ENCODE measurements around the gene LCMT2.
A peak's percentile ranks its signal among the peaks of the same experiment; 100 is the strongest.

LCMT2 gene, protein sequence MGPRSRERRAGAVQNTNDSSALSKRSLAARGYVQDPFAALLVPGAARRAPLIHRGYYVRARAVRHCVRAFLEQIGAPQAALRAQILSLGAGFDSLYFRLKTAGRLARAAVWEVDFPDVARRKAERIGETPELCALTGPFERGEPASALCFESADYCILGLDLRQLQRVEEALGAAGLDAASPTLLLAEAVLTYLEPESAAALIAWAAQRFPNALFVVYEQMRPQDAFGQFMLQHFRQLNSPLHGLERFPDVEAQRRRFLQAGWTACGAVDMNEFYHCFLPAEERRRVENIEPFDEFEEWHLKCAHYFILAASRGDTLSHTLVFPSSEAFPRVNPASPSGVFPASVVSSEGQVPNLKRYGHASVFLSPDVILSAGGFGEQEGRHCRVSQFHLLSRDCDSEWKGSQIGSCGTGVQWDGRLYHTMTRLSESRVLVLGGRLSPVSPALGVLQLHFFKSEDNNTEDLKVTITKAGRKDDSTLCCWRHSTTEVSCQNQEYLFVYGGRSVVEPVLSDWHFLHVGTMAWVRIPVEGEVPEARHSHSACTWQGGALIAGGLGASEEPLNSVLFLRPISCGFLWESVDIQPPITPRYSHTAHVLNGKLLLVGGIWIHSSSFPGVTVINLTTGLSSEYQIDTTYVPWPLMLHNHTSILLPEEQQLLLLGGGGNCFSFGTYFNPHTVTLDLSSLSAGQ

GRCh38 chr15:43329960-43330779 is at the start of gene LCMT2:
LCMT2 (minus strand) TSS chr15:43330573; CDS start chr15:43330489, 84 bp downstream.
- peak within 1 kb of the TSS; percentile 78 to 95 for H3K27ac ChIP-seq
- peak within 1 kb of the TSS; percentile 93 for H3K4me3 ChIP-seq
- peak; percentile 97 for DNase-seq (ENCODE audit: low spot score)
- no peak for TF ChIP-seq CTCF (IDR thresholded peaks at IDR 0.05)

DNA sequence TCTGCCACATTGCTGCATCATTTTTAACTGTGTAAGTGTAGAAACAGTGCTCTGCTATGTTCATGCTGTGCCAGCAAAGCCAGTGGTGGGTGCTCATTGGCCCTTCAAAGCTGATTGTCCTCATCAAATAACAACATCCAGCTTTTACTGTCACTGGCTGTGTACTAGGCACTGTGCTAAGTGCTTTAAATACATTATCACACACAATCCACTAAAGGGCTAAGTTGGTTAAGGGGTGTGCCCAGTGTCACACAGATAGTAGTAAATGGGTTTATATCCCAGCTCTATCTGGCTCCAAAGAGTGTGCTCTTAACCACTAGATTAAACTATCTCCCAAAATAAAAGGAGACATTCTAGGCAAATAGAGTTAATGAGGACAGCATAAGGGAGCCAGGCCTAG is 48.2 kb upstream of the LCMT2 start:
- no peak overlapping the region for H3K27ac ChIP-seq
- no peak for DNase-seq (ENCODE audit: low spot score)
- H3K4me3 ChIP-seq: no peak overlapping the region
- no peak for TF ChIP-seq CTCF (IDR thresholded peaks at IDR 0.05)

GRCh38 chr15:43376017-43376705 is 45.8 kb upstream of the LCMT2 start:
- TF ChIP-seq CTCF (IDR thresholded peaks at IDR 0.05): peak; percentile 32
- Histone ChIP-seq H3K27ac (no peak overlapping the region), H3K4me3 (no peak overlapping the region)
- DNase-seq (ENCODE audit: low spot score): no peak

DNA sequence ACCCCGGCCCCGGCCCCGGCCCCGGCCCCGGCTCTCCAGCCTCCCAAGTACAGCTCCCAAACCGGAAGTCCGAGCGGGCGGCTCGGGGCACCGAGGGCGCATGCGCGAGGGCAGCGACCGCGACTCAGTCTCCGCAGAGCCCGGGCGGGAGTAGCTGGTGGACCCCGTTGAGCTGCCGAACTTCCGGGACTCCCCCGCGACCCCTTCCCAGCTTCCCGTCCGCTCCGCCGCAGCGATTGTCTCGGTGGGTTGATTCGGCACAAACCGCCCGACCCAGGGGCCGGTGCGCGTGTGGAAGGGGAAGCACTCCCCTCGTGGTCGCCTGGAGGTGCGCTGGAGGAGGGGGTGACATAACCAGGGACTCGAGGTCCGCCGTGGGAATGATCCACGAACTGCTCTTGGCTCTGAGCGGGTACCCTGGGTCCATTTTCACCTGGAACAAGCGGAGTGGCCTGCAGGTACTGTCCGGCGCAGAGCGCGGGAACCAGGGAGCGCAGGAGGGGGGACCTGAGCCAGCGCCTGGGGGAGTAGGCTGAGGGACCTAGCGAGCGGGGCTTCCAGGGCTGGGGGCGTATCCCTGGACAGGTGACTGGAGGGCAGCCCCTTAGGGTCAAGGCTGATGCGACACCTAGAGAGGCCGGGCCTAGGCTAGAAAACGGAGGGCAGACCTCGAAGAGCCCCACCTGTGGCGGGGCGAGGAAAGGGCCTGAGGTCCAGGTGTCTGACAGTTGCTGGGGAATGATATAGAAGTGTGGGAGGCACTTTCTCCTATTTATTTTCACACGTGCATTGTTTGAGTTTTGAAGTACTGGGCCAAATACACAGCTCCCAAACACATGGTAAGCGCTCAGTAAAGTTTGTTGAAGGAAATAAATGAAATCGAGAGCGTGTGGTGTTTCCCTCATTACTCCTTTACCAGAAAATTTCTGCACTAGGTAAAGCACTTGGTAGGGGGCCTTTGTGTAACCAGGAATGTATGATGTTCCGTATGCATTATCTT is 40.9 kb upstream of the LCMT2 start, which contains the start of the genes TUBGCP4 and ZSCAN29:
TUBGCP4 (plus strand) TSS at position 127 of the 1,000 bp plus-strand sequence; CDS start at position 381, 254 bp downstream.
ZSCAN29 (minus strand) TSS at position 69 of the 1,000 bp plus-strand sequence. CDS start 1,130 bp downstream, outside the sequence.
- peak within 1 kb of the TSS; percentile 95 for H3K4me3 ChIP-seq
- no peak for TF ChIP-seq CTCF (IDR thresholded peaks at IDR 0.05)
- H3K27ac ChIP-seq: peak within 1 kb of the TSS; percentile 46 to 77
- DNase-seq (ENCODE audit: low spot score): peak; percentile 86

GRCh38 chr15:43370310-43370974 is 40.1 kb upstream of the LCMT2 start:
- peak; percentile 75 for DNase-seq (ENCODE audit: low spot score)

More at GRCh38 chr15:43370310-43370974, 40.1 kb upstream of the LCMT2 start:
- Histone ChIP-seq H3K4me3 (peak overlapping the region; percentile 95), H3K27ac (peak overlapping the region; percentile 46 to 77)
- no peak for TF ChIP-seq CTCF (IDR thresholded peaks at IDR 0.05)

Measured in coronary artery (tissue), 2 donors.